SJSA1 (cell line): ENCODE measurements around the gene SERTAD2. TPM values are rescaled to one million over a fixed set of nuclear protein-coding genes. Genes with fewer than 3 reads are reported as not detected.

Experiments used
- DNase-seq, 2 experiments: peaks; one replicate each; pipeline ENCODE4 v3.0.0-alpha.2; 2015 to 2020; ENCODE audit warnings: low spot score in 2 of 2, low read depth in 1 of 2
- H3K27ac ChIP-seq: fragments of 250-450 bp; sonication (Bioruptor Pico); 2 replicates; pipeline ENCODE4 v1.5.1; 2020; ENCODE audit warnings: mild to moderate bottlenecking, moderate library complexity
- H3K27me3 ChIP-seq: fragments of 250-450 bp; sonication (Bioruptor Pico); replicated peaks from 2 replicates; pipeline ENCODE4 v1.5.1; 2020; ENCODE audit warnings: mild to moderate bottlenecking, moderate library complexity
- H3K36me3 ChIP-seq: fragments of 250-450 bp; sonication (Bioruptor Pico); 2 replicates; pipeline ENCODE4 v1.5.1; 2020; ENCODE audit warnings: mild to moderate bottlenecking
- H3K4me1 ChIP-seq: fragments of 250-450 bp; sonication (Bioruptor Pico); replicated peaks from 2 replicates; pipeline ENCODE4 v1.6.1; 2021; ENCODE audit warnings: mild to moderate bottlenecking
- H3K4me3 ChIP-seq: fragments of 250-450 bp; sonication (Bioruptor Pico); 2 replicates; pipeline ENCODE4 v1.5.1; 2020; ENCODE audit warnings: mild to moderate bottlenecking
- H3K9me3 ChIP-seq: fragments of 250-450 bp; sonication (Bioruptor Pico); replicated peaks from 2 replicates; pipeline ENCODE4 v1.5.1; 2020; ENCODE audit warnings: mild to moderate bottlenecking
- total RNA-seq: library from RNA; depleted of rRNA; stranded (reverse); fragments of >200 nt; shearing (Covaris generic); gene quantifications from 2 replicates; pipeline ENCODE4 v1.2.3, GENCODE V29; 2014

Gene SERTAD2
- total RNA-seq, 1 experiment from 2014 or later: 21.4 TPM

DNA sequence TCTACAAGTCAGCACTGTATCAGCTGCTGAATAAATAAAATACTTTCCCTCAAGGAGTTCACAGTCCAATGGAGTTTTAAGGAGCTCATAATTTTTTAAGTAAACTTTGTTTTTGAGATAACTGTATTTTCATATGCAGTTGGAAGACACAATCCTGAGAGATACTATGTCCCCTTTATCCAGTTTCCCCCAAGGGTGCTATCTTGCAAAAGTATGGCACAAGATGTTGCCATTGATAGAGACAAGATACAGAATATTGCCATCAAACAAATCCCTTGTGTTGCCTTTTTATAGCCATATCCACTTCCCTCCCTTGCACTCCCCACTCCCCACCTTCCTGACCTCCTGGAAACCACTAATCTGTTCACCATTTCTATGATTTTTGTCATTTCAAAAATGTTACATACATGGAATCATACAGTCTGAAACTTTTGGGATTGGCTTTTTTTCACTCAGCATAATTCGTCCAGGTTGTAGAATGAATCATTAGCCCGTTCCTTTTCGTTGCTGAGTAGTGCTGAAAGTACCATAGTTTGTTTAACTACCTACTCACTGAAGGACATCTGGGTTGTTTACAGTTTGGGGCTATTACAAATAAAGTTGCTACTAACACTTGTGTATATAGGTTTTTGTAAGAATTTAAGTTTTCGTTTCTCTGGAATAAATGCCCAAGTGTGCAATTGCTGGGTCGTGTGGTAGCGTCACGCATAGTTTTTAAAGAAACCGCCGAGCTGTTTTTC is 30.2 kb upstream of the SERTAD2 start:
- Histone ChIP-seq H3K27me3 (no peaks in the 10 kb centered on the region), H3K4me1 (peaks cover 13% of the 10 kb centered on the region), H3K36me3 (no peaks in the 10 kb centered on the region), H3K4me3 (no peak overlapping the region), H3K9me3 (no peaks in the 10 kb centered on the region), H3K27ac (no peak overlapping the region)
- no peak for DNase-seq

DNA sequence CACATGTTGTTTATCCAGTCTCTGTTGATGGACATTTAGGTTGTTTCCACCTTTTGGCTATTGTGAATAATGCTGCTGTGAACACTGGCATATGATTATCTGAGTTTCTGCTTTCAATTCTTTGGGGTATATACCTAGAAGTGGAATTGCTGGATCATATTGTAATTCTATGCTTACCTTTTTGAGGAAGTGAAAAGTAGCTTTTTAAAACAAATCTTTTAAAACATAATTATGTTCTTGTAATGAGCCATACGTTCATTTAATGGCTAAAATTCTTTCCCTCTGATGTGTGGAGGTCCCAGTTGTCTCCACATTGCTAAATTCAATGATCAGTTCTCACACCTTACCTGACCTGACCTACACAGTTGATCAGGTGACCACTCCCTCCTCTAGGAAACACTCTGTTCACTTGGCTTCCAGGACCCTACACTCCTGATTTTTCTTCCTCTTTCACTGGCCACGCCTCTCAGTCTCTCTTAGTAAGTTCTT is 27.8 kb upstream of the SERTAD2 start:
- Histone ChIP-seq H3K4me3 (no peak overlapping the region), H3K4me1 (peaks cover 15% of the 10 kb centered on the region)
- DNase-seq: no peak

DNA sequence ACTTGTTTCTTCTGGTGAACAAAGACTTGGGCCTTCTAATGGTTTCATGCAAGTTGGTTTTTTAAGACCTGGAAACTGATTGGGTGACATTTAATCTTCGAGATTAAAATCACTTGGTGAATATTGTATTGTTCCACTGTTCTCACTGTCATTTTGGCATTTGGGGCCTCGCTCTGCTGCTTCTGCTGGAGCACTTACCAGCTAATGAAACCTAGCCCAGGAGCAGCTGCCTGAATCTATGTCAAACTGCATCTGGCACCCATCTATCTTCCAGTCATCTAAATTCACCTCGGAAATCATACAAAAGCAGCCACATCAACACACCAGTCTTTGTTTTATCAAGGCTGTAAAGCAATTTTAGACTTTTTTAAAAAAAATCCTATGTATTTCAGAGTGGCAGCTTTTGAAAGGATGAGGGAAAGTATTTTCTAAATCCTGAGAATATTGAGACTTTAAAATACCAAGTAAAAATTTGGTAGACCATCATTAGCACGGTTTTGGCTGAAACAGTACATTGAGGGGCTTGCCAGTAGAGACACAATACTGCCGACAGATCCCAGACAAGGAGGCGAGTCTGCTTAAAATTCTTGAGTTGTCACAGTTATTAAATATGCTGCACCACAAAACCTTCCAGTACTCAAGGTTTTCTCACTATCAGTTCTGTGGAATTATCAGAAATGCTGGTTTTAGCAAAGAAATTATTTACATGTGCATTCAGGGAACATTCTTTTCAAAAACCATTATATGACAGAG is 26.1 kb upstream of the SERTAD2 start:
- Histone ChIP-seq H3K4me3 (no peak overlapping the region), H3K27ac (peak overlapping the region; percentile 38), H3K27me3 (no peaks in the 10 kb centered on the region), H3K36me3 (no peaks in the 10 kb centered on the region), H3K4me1 (peaks cover 15% of the 10 kb centered on the region), H3K9me3 (no peaks in the 10 kb centered on the region)
- DNase-seq: no peak

More for the DNA sequence above, 27.8 kb upstream of the SERTAD2 start:
- Histone ChIP-seq H3K9me3 (no peaks in the 10 kb centered on the region), H3K27me3 (no peaks in the 10 kb centered on the region), H3K27ac (no peak overlapping the region), H3K36me3 (no peaks in the 10 kb centered on the region)

DNA sequence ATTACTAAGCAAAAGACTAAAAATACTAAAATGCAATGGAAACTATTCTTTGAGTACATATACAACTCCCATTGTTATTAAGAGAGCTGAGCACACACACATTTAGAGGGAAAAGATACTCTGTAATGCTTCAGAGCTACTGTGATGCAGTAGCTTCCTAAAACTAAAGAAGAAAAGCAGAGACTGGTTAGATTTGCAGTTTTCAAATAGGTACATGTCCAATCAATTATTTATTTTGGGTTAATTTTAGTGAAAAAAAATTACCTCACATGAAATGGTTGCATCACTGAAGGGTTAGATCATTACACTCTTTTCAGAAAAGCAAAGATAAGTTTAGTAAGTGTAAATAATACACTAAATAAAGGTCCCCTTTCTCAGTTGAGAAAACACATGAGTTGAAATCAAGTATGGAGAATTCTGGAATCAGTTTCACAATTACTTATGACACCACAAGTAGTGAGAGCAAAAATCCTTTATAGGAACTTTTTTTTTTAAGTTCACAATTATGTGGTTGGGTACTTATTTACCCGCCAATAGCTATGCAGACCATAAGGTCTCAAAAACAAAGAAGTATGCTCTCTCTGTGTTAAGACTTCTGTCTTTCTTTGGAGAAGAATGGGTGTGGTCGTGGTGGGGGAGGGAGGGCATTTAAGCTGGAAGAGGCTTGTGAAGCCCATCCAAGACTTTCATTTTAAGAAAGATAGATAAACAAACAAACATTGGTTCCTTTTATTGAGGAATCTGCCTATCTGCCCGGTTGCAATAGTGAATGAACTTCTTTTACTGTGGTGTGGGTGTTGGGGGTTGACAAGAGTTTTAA is 25.3 kb upstream of the SERTAD2 start:
- Histone ChIP-seq H3K9me3 (no peaks in the 10 kb centered on the region), H3K36me3 (no peaks in the 10 kb centered on the region), H3K4me3 (no peak overlapping the region), H3K27me3 (no peaks in the 10 kb centered on the region), H3K27ac (peak overlapping the region; percentile 38), H3K4me1 (peaks cover 15% of the 10 kb centered on the region)
- DNase-seq: peak; percentile 58

DNA sequence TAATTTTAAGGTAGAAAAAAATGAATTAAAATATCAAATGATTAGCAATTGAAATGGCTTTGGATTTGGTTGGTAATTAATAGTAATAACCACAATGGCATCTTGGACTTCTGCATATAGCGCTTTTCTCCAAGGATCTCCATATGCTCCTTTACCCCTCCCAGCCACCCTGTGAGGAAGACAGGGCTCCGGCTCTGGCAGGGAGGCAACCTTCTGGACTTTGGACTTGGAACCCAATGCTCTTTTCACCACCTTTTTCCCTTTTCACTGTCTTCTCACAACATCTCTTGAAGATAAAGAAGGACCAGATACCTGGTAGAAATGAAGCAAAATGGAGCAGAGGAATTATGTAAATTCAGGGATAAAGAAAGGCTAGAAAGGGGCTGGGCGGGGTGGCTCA is 23.8 kb upstream of the SERTAD2 start:
- no peaks in the 10 kb centered on the region for H3K9me3 ChIP-seq
- no peaks in the 10 kb centered on the region for H3K27me3 ChIP-seq
- H3K36me3 ChIP-seq: no peaks in the 10 kb centered on the region

DNA sequence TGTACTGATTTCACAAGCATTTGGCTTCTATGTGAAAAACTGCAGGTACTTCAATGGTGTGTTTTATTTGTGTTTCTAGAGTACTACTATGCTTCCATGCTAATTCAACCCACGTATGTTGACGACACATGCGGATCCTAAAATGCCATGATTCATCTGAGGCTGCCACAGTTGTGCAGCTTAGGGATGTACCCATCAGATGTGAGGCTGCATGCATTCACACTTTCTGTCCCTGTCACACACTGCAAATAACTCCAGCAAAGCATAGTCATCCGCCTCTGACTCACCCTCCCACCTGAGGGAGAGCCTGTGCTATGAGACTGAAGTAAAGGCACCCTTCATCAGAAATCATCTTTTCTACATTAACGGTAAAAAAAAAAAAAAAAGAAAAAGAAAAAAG is 22.1 kb upstream of the SERTAD2 start:
- no peak for DNase-seq
- no peak overlapping the region for H3K4me3 ChIP-seq

More for the DNA sequence above, 23.8 kb upstream of the SERTAD2 start:
- Histone ChIP-seq H3K4me3 (no peak overlapping the region), H3K4me1 (peaks cover 15% of the 10 kb centered on the region), H3K27ac (no peak overlapping the region)
- no peak for DNase-seq

DNA sequence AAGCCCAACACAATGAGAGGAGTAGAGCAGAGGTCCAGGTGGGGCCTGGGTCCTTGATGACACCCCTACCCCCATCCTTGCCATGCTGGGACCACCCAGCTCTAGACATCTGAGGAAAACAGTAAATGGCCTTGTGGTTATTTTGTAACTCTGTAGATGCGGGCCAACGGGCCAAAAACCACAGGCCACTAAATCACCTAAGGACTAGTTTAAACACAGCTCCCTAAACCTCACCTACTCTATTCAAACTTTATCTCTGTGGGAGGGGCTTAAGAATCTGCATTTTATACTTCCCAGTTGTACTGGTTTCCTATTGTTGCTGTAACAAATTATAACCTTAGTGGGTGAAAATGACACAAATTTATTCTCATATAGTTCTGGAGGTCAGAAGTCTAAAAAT is 19.0 kb upstream of the SERTAD2 start:
- Histone ChIP-seq H3K4me1 (no peaks in the 10 kb centered on the region), H3K27ac (no peak overlapping the region), H3K36me3 (no peaks in the 10 kb centered on the region), H3K27me3 (no peaks in the 10 kb centered on the region), H3K9me3 (no peaks in the 10 kb centered on the region), H3K4me3 (no peak overlapping the region)
- DNase-seq: no peak

More for the DNA sequence above, 22.1 kb upstream of the SERTAD2 start:
- no peaks in the 10 kb centered on the region for H3K27me3 ChIP-seq
- peaks cover 15% of the 10 kb centered on the region for H3K4me1 ChIP-seq
- no peaks in the 10 kb centered on the region for H3K9me3 ChIP-seq
- H3K36me3 ChIP-seq: no peaks in the 10 kb centered on the region
- no peak overlapping the region for H3K27ac ChIP-seq

DNA sequence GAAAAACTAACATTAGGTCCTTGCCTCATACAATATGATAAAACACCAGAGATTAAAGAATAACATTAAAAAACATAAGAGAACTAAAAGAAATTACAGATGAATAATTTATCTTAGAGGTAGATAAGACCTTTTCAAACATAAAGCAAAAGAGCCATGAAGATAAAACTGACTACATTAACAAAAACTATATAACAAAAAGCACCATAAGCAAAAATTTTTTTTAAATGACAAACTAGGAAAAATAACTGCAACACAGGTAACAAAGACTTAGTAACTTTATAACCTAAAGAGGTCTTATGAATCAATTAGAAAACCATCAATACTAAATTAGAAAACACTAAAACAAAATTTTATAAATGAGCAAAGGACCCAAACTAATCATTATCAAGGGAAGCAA is 16.3 kb upstream of the SERTAD2 start:
- no peak for DNase-seq

DNA sequence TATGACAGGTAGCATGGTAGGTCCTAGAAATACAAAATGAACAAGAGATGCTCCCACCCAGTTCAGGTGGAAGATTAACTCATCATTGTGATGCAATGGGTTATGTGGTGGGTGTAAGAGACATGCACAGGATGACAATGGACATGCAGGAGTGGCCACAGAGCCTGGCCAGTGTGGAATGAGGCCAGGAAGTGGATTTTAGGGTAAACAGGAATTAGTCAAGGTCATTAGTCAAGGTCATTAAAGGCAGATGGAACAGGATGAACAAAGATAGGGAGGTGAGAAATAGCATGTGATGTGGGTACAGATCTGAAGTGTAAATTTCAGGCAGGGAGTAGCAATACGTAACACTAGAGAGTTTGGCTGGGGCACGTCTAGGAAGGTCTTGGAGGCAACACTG is 15.6 kb upstream of the SERTAD2 start:
- Histone ChIP-seq H3K27me3 (no peaks in the 10 kb centered on the region), H3K36me3 (no peaks in the 10 kb centered on the region)
- no peak for DNase-seq

More for the DNA sequence above, 16.3 kb upstream of the SERTAD2 start:
- H3K27me3 ChIP-seq: no peaks in the 10 kb centered on the region
- no peaks in the 10 kb centered on the region for H3K9me3 ChIP-seq
- no peaks in the 10 kb centered on the region for H3K36me3 ChIP-seq
- H3K4me3 ChIP-seq: no peak overlapping the region
- H3K27ac ChIP-seq: no peak overlapping the region
- H3K4me1 ChIP-seq: peaks cover 8% of the 10 kb centered on the region; the same call in 1 of the 2 replicates

DNA sequence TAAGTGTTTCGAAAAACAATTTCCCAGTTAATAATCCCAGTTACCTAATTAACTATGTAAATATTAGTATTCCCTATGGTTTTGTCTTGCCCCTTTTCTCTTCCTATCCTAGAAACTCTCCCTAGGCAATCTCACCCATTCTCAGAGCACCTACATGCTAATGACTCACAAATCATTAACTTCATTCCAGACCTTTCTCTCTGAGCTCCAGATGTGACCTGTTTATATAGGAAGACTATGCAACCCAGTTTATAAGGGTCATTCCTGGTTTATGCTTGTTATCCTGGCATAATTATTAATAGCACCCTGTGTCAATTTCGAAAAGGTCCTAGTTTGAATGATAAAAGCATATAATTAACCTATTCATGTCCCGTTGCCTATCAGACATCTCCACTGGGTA is 14.8 kb upstream of the SERTAD2 start:
- Histone ChIP-seq H3K9me3 (no peaks in the 10 kb centered on the region), H3K4me1 (peaks cover 8% of the 10 kb centered on the region; the same call in 1 of the 2 replicates), H3K4me3 (no peak overlapping the region), H3K27me3 (no peaks in the 10 kb centered on the region), H3K27ac (no peak overlapping the region), H3K36me3 (no peaks in the 10 kb centered on the region)
- DNase-seq: no peak

More for the DNA sequence above, 15.6 kb upstream of the SERTAD2 start:
- Histone ChIP-seq H3K4me1 (peaks cover 8% of the 10 kb centered on the region; the same call in 1 of the 2 replicates), H3K4me3 (no peak overlapping the region), H3K9me3 (no peaks in the 10 kb centered on the region), H3K27ac (no peak overlapping the region)

DNA sequence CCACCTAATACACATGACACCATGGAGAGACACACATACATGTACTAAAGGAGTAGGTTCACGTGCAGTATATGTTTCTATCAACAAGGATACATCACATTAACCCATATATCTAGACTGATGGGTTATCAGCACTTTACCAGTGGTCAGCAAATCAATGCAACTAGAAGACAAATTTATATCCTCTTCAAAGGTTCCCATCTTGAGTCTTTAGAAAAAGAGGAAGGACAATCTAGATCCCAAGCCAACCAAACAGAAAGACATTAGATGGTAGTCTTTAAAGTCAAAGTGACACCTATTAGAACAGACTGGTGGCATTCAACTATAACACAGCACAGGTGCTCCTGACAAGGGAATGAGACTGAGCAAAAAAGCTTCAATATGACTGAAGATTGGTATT is 13.8 kb upstream of the SERTAD2 start:
- Histone ChIP-seq H3K27me3 (no peaks in the 10 kb centered on the region), H3K9me3 (no peaks in the 10 kb centered on the region), H3K36me3 (no peaks in the 10 kb centered on the region), H3K27ac (no peak overlapping the region), H3K4me3 (no peak overlapping the region), H3K4me1 (peaks cover 8% of the 10 kb centered on the region; the same call in 1 of the 2 replicates)
- DNase-seq: no peak

DNA sequence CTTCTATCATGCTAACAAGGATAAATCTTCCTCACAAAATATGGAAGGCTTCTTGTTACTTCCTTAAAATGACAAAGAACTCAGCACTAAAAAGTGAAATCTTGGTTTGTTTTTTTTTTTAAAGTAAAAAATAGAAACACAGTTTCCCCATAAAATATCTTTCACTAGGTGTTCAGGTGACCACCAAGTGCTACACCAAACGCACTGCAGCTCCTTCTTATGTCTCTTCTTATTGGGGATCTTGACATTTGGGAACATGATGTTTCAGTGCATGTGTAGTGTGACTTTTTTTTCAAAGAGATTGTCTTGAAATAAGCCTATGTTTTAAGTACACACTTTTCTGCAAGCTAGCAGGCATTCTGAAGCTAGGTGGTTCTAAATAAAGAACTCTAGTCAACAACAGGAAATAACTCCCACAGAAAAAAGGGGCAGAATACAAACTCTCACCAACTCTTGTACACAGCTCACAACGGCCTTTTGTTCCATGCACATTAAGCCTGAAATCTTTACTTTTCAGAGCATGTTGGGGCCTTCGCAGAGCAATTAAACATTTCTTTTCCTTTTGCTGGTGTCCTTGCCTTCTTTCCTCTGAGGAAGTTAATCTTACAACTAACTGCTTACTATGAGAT is 13.2 kb upstream of the SERTAD2 start:
- no peaks in the 10 kb centered on the region for H3K9me3 ChIP-seq
- H3K27ac ChIP-seq: no peak overlapping the region; the same call in 1 of the 2 replicates
- no peaks in the 10 kb centered on the region for H3K36me3 ChIP-seq
- no peak for DNase-seq
- H3K27me3 ChIP-seq: no peaks in the 10 kb centered on the region
- H3K4me1 ChIP-seq: peaks cover 13% of the 10 kb centered on the region
- no peak overlapping the region for H3K4me3 ChIP-seq

DNA sequence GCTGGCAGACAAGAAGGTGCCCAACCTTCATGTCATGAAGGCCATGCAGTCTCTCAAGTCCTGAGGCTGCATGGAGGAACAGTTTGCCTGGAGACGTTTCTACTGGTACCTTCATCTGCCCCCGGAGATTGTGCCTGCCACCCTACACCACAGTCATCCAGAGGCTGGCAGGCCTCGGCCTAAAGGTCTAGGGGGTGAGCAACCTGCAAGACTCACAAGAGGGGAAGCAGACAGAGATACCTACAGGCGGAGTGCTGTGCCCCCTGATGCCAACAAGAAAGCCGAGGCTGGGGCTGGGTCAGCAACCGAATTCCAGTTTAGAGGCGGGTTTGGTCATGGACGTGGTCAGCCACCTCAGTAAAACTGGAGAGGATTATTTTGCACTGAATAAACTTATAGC is 12.0 kb upstream of the SERTAD2 start:
- DNase-seq: no peak
- Histone ChIP-seq H3K4me1 (peaks cover 16% of the 10 kb centered on the region), H3K9me3 (no peaks in the 10 kb centered on the region), H3K4me3 (no peak overlapping the region), H3K27me3 (no peaks in the 10 kb centered on the region), H3K36me3 (no peaks in the 10 kb centered on the region), H3K27ac (no peak overlapping the region)
